ENCODE data around the gene NUP58.

Gene NUP58

DNA sequence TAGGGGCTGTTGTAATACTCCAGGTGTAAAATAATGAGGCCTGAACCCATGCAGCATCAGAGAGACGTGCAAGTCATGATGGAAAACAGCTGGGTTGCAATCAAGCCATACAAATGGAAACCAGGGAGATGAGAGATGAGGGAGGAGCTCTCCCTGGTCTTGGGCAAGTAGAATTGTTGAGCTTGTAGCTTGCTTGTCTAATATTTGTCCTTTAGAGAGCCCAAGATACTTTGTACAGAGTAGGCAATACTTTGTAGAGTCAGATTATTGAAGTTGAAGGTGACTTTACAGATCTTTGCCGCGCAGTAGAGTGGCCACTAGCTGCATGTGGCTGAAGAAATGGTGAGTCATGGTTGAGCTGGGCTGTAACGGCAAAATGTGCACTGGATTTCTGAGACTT, 78.7 kb downstream of the NUP58 start:
- no peak for TF ChIP-seq CTCF (IDR thresholded peaks at IDR 0.05; ENCODE audit: borderline replicate concordance, control extremely low read depth, extremely low read depth, insufficient read depth, missing control alignments)
- in situ Hi-C loops (cut with MboI; ENCODE audit: low sequenced_read_pairs, unreplicated experiment) = no loop called here
- DNase-seq (ENCODE audit: low spot score) = no peak

DNA sequence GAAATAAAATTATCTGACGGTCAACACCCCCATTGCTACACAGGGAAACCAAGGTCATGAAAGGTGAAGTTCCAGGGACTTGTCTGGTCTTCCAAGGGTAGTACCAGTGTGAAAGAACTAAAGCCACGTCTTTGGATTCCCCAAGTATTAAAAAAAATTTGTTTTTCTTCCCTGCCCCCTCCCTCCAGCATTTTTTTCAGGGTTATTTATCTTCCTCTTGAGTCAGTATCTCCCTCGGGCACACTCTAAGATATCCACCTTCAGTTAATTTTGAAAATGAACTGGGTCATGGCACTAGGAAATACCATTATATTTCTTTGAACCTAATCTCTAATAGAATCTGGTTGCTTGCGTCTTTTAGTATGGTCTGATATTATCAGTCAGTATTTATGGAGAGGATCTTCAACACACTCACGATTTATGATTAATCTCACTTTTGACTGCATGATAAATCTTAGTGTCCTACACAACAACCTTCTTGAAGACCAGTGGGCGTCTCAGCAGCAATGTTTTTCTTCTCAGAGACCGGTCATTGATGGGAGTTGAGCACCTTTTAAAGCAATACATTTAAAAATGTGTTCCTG, 79.4 kb downstream of the NUP58 start:
- no peak for TF ChIP-seq CTCF (IDR thresholded peaks at IDR 0.05; ENCODE audit: borderline replicate concordance, control extremely low read depth, extremely low read depth, insufficient read depth, missing control alignments)
- in situ Hi-C loops (cut with MboI; ENCODE audit: low sequenced_read_pairs, unreplicated experiment) = no loop called here
- DNase-seq (ENCODE audit: low spot score) = no peak

DNA sequence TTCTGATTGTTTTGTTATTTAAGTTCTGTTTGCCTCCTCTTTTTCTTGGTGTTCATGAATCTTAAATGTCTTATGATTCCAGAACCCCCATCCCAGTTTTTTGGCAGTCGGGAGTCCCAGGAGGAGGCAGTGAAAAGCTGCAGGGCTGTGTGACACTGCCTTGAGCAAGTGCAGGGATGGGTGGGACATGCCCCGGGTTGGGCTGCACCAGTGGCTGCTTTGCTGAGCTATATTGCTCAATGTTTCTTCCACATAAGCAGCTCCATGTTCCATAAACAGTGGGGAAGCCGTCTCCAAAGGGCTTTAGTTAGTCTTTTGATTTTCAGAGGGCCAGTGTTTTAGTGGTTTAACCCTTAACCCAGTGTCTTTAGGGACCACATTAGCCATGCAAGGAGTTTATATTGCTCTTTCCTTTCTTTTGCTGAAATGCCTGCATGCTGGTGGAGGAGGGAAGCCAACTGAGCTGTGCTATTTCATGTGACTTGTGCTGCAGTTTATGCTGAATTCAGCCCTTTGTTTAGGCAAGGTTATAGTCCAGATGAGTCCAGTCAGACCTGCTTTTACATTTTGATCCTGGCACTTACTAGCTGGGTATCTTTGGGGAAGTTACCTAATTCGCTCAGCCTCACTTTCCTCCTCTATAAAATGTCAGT, 83.5 kb downstream of the NUP58 start:
- TF ChIP-seq CTCF (IDR thresholded peaks at IDR 0.05; ENCODE audit: borderline replicate concordance, control extremely low read depth, extremely low read depth, insufficient read depth, missing control alignments) = no peak
- in situ Hi-C loops (cut with MboI; ENCODE audit: low sequenced_read_pairs, unreplicated experiment) = no loop called here
- no peak for DNase-seq (ENCODE audit: low spot score)

DNA sequence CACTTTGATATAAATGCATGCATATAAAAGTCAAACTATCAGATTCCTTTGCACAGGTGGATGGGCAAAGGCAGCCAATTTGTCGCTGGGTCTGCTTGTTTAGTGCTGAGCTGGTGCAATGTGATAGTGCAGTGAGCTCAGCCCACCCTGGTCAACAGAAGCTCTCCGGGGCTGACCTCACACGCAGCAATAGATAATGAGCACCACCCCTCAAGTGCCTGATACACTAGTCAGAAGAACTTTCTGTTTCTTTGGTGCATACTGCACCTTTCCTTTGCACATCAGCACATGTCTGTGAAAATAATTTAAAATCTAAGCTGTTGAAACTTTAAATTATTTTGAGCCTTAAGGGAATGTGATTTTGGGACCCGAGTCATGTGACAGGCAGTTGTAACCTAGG, 90.5 kb downstream of the NUP58 start:
- no peak for DNase-seq (ENCODE audit: low spot score)
- in situ Hi-C loops (cut with MboI; ENCODE audit: low sequenced_read_pairs, unreplicated experiment) = no loop called here
- TF ChIP-seq CTCF (IDR thresholded peaks at IDR 0.05; ENCODE audit: borderline replicate concordance, control extremely low read depth, extremely low read depth, insufficient read depth, missing control alignments) = no peak

All from GM13976 (cell line).